Muscle of leg (tissue), 16 donors: ENCODE measurements around the gene MAN2A2. TPM values are rescaled to one million over a fixed set of nuclear protein-coding genes. Genes with fewer than 3 reads are reported as not detected.
A peak's percentile ranks its signal among the peaks of the same experiment; 100 is the strongest.

Experiments
- DNase-seq: peaks from one replicate; pipeline ENCODE4 v3.0.0; 2013
- H3K27ac ChIP-seq: one replicate; pipeline ENCODE4 v1.5.1; 2013; ENCODE audit warnings: mild to moderate bottlenecking, low read length, control low read depth
- H3K27me3 ChIP-seq: one replicate; pipeline ENCODE4 v1.6.1; 2013; ENCODE audit warnings: low read length; ENCODE audit not compliant: control insufficient read depth, insufficient read depth
- H3K36me3 ChIP-seq: one replicate; pipeline ENCODE4 v1.6.1; 2013; ENCODE audit warnings: low read length; ENCODE audit not compliant: control insufficient read depth, insufficient read depth
- H3K4me1 ChIP-seq: one replicate; pipeline ENCODE4 v1.6.1; 2013; ENCODE audit warnings: low read length; ENCODE audit not compliant: control insufficient read depth, insufficient read depth
- H3K4me3 ChIP-seq: one replicate; pipeline ENCODE4 v1.5.1; 2013; ENCODE audit warnings: low read length, control low read depth
- H3K9me3 ChIP-seq: replicated peaks from 2 replicates; pipeline ENCODE4 v1.6.1; 2013; ENCODE audit warnings: low read depth, low read length; ENCODE audit not compliant: control insufficient read depth
- WGBS: methylation state at CpG from one replicate; pipeline ENCODE4 v1.1.5; 2013; ENCODE audit warnings: missing lambda C conversion rate; ENCODE audit not compliant: insufficient coverage; 5-methylcytosine and 5-hydroxymethylcytosine counted together
- long read RNA-seq, 11 donors: transcript quantifications; one replicate each; lab custom pipeline, GENCODE V29; 2026
- polyA plus RNA-seq, 8 donors: library from polyadenylated mRNA; unstranded; fragments of 120-200 nt; gene quantifications; one replicate each; pipeline versions ENCODE4 v1.2.1 to v1.2.3, GENCODE V29; 2013; ENCODE audit warnings: inconsistent platforms in 1 of 8, low replicate concordance in 1 of 8; ENCODE audit not compliant: insufficient read length in 8 of 8, insufficient read depth in 1 of 8
- total RNA-seq: library from RNA; stranded (reverse); fragments of 120-200 nt; gene quantifications from one replicate; pipeline ENCODE4 v1.2.4, GENCODE V29; 2013

The MAN2A2 gene
- 9.2 TPM for total RNA-seq
- polyA plus RNA-seq, result 10 to 100 TPM; 25.3 to 40.3 (median 29.9) TPM
- long read RNA-seq, donor 1, result 0 reads
- long read RNA-seq, donor 2, result 0 reads
- long read RNA-seq, donor 3, result 0 reads
- long read RNA-seq, donor 4, result 0 reads
- long read RNA-seq, donor 5, partial matches to known transcripts, result 0 of 1 reads
- long read RNA-seq, donor 5, other reads (novel, unspliced or antisense), result 0 of 1 reads
- long read RNA-seq, donor 6, partial matches to known transcripts, result 21 of 21 reads
- long read RNA-seq, donor 6, other reads (novel, unspliced or antisense), result 0 of 21 reads
- long read RNA-seq, donor 7, partial matches to known transcripts, result 0 of 1 reads
- long read RNA-seq, donor 7, other reads (novel, unspliced or antisense), result 0 of 1 reads
- long read RNA-seq, donor 8, result 0 reads
- long read RNA-seq, donor 9, partial matches to known transcripts, result 0 of 2 reads
- long read RNA-seq, donor 9, other reads (novel, unspliced or antisense), result 0 of 2 reads
- long read RNA-seq, donor 10, partial matches to known transcripts, result 0 of 1 reads
- long read RNA-seq, donor 10, other reads (novel, unspliced or antisense), result 0 of 1 reads
- long read RNA-seq, donor 11, result 0 reads

- Histone ChIP-seq H3K36me3 (peaks cover 34% of the 10 kb centered on the region), H3K4me3 (peak within 1 kb of the TSS; percentile 77), H3K4me1 (peaks cover 15% of the 10 kb centered on the region), H3K9me3 (no peaks in the 10 kb centered on the region), H3K27me3 (no peaks in the 10 kb centered on the region), H3K27ac (peak within 1 kb of the TSS; percentile 94)
- under 1% methylated on average over 76 of the region's 81 CpGs for WGBS
- DNase-seq, result peak; percentile 73
These were observed at the start of gene MAN2A2 for GRCh38 chr15:90902840-90903732. TSS of gene MAN2A2 (plus strand) at chr15:90903302. CDS start at chr15:90904208, 906 bp downstream.

DNA sequence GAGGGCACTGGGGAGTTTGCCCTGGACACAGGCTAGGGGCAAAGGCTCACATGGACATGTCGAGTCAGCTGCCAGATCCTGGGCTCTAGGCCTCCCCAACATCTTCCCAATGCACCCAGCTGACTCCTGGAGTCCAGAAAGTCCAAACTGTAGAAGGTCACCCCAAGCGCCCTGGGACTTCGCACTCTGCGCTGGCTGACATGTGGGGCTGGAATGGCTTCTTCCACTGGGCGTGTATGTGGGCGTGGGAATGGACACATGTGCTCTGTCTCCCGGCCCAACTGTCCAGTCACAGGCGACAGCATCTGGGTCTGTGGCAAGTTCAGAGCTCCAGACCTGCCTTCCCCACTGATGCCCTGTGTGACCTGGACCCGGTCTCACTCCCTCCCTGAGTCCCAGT is 48.0 kb upstream of the MAN2A2 start:
- H3K36me3 ChIP-seq, result no peaks in the 10 kb centered on the region
- H3K27me3 ChIP-seq, result no peaks in the 10 kb centered on the region
- no peaks in the 10 kb centered on the region for H3K9me3 ChIP-seq
- H3K27ac ChIP-seq, result no peak overlapping the region
- no peaks in the 10 kb centered on the region for H3K4me1 ChIP-seq
- no peak for DNase-seq
- H3K4me3 ChIP-seq, result no peak overlapping the region
- 91% methylated on average over 7 of the region's 9 CpGs for WGBS

- no peaks in the 10 kb centered on the region for H3K36me3 ChIP-seq
- 81% methylated on average over 5 of the region's 8 CpGs for WGBS
- no peaks in the 10 kb centered on the region for H3K27me3 ChIP-seq
- DNase-seq, result no peak
- H3K9me3 ChIP-seq, result no peaks in the 10 kb centered on the region
- H3K4me3 ChIP-seq, result no peak overlapping the region
- no peaks in the 10 kb centered on the region for H3K4me1 ChIP-seq
- H3K27ac ChIP-seq, result no peak overlapping the region
These were observed 45.8 kb upstream of the MAN2A2 start for GRCh38 chr15:90857337-90857736.

- Histone ChIP-seq H3K4me3 (no peak overlapping the region), H3K9me3 (no peaks in the 10 kb centered on the region), H3K27ac (no peak overlapping the region), H3K4me1 (peaks cover under 1% of the 10 kb centered on the region), H3K27me3 (no peaks in the 10 kb centered on the region), H3K36me3 (no peaks in the 10 kb centered on the region)
- no peak for DNase-seq
- whole genome bisulfite sequencing, result 86% methylated on average over 5 of the region's 8 CpGs
These were observed 45.1 kb upstream of the MAN2A2 start for GRCh38 chr15:90857883-90858443.

- WGBS, result 41% methylated on average over 3 of the region's 10 CpGs
- Histone ChIP-seq H3K27ac (no peak overlapping the region), H3K4me1 (peaks cover 4% of the 10 kb centered on the region)
These were observed 43.6 kb upstream of the MAN2A2 start for GRCh38 chr15:90859234-90860131.

GRCh38 chr15:90860450-90860849 is 42.7 kb upstream of the MAN2A2 start:
- H3K36me3 ChIP-seq, result no peaks in the 10 kb centered on the region
- DNase-seq, result no peak
- H3K27me3 ChIP-seq, result no peaks in the 10 kb centered on the region
- peaks cover 4% of the 10 kb centered on the region for H3K4me1 ChIP-seq
- H3K4me3 ChIP-seq, result no peak overlapping the region
- H3K27ac ChIP-seq, result no peak overlapping the region
- 100% methylated on average over 4 of the region's 7 CpGs for WGBS
- H3K9me3 ChIP-seq, result no peaks in the 10 kb centered on the region

More at GRCh38 chr15:90859234-90860131, 43.6 kb upstream of the MAN2A2 start:
- no peak for DNase-seq
- no peak overlapping the region for H3K4me3 ChIP-seq
- H3K36me3 ChIP-seq, result no peaks in the 10 kb centered on the region
- H3K9me3 ChIP-seq, result no peaks in the 10 kb centered on the region
- H3K27me3 ChIP-seq, result no peaks in the 10 kb centered on the region

- no peak overlapping the region for H3K4me3 ChIP-seq
- no peak for DNase-seq
- peaks cover under 1% of the 10 kb centered on the region for H3K27me3 ChIP-seq
- H3K27ac ChIP-seq, result no peak overlapping the region
- peaks cover 4% of the 10 kb centered on the region for H3K4me1 ChIP-seq
- H3K36me3 ChIP-seq, result no peaks in the 10 kb centered on the region
- WGBS, result 90% methylated on average over 9 of the region's 14 CpGs
- no peaks in the 10 kb centered on the region for H3K9me3 ChIP-seq
These were observed 42.0 kb upstream of the MAN2A2 start for GRCh38 chr15:90860942-90861675.

DNA sequence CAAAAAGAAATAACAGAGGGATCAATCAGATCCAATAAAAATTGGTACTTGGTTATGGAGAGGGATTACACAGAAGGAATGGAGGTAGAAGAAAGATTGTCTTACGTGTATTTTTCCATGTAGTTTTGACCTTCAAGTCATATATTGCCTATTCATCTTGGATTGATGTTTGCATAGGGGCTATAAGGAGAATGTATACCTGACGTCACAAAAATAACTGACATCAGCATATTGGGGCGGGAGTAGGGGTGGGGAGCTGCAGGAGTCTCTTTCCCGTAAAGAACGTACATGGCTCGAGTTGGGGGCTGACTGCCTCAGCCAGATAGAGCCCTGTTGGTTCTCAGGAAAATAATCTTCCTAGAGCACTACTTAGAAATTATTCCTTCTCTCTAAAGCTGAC is 40.6 kb upstream of the MAN2A2 start:
- no peaks in the 10 kb centered on the region for H3K9me3 ChIP-seq
- no peak overlapping the region for H3K27ac ChIP-seq
- no peak for DNase-seq
- H3K36me3 ChIP-seq, result no peaks in the 10 kb centered on the region
- WGBS, result no CpG with 5 or more reads among the region's 6 CpGs
- H3K4me1 ChIP-seq, result peaks cover 4% of the 10 kb centered on the region
- peaks cover 2% of the 10 kb centered on the region for H3K27me3 ChIP-seq
- H3K4me3 ChIP-seq, result no peak overlapping the region
